Effector CD4-positive, alpha-beta T cell (primary cell): Measurements from ENCODE around the gene RASL10A. TPM values are rescaled to one million over a fixed set of nuclear protein-coding genes. Genes with fewer than 3 reads are reported as not detected.
"Not testable (repeated sequence)": the region's sequence is repeated elsewhere in the genome, so short reads cannot be mapped to it uniquely, and the experiment has no call there.

Experiments
- DNase-seq: peaks from one replicate; pipeline ENCODE4 v3.0.0-alpha.2; 2020
- total RNA-seq: gene quantifications from one replicate; lab custom pipeline; 2026; lab: John Stamatoyannopoulos, UW

Gene RASL10A
- total RNA-seq = not detected

- no peak for DNase-seq
Observed at GRCh38 chr22:29315286-29316140, at the start of gene RASL10A. Gene RASL10A, minus strand, starts transcription at chr22:29315697. Its CDS starts 451 bp downstream, at chr22:29315246.

GRCh38 chr22:29359469-29359868, 44.0 kb upstream of the RASL10A start:
- no peak for DNase-seq

GRCh38 chr22:29357193-29357890, 41.8 kb upstream of the RASL10A start:
- not testable (repeated sequence) for DNase-seq

GRCh38 chr22:29353860-29354259, 38.4 kb upstream of the RASL10A start:
- no peak for DNase-seq

GRCh38 chr22:29353286-29353685, 37.8 kb upstream of the RASL10A start:
- DNase-seq = no peak

GRCh38 chr22:29352778-29353177, 37.3 kb upstream of the RASL10A start:
- DNase-seq = no peak

- DNase-seq = no peak
Observed at GRCh38 chr22:29351891-29352290, 36.4 kb upstream of the RASL10A start.

- no peak for DNase-seq
Observed at GRCh38 chr22:29351042-29351441, 35.5 kb upstream of the RASL10A start.

GRCh38 chr22:29348956-29349355, 33.5 kb upstream of the RASL10A start:
- DNase-seq = no peak

- no peak for DNase-seq
Observed at GRCh38 chr22:29348041-29348440, 32.5 kb upstream of the RASL10A start.

- DNase-seq = no peak
Observed at GRCh38 chr22:29346659-29347058, 31.2 kb upstream of the RASL10A start.

GRCh38 chr22:29345932-29346331, 30.4 kb upstream of the RASL10A start:
- no peak for DNase-seq

GRCh38 chr22:29344889-29345288, 29.4 kb upstream of the RASL10A start:
- not testable (repeated sequence) for DNase-seq

- no peak for DNase-seq
Observed at GRCh38 chr22:29344137-29344536, 28.6 kb upstream of the RASL10A start.

- no peak for DNase-seq
Observed at GRCh38 chr22:29343313-29343805, 27.9 kb upstream of the RASL10A start.

- no peak for DNase-seq
Observed at GRCh38 chr22:29342577-29343312, 27.2 kb upstream of the RASL10A start.

- no peak for DNase-seq
Observed at GRCh38 chr22:29342177-29342576, 26.7 kb upstream of the RASL10A start.

GRCh38 chr22:29341849-29342127, 26.3 kb upstream of the RASL10A start:
- DNase-seq = no peak

GRCh38 chr22:29341056-29341848, 25.8 kb upstream of the RASL10A start:
- no peak for DNase-seq

GRCh38 chr22:29340566-29340965, 25.1 kb upstream of the RASL10A start:
- no peak for DNase-seq

GRCh38 chr22:29339381-29340235, 24.1 kb upstream of the RASL10A start:
- no peak for DNase-seq

- DNase-seq = no peak
Observed at GRCh38 chr22:29338398-29338797, 22.9 kb upstream of the RASL10A start.
